OCI-LY3 (cell line): ENCODE measurements around the gene GULP1.

Experiments used
- H2AFZ ChIP-seq: fragments of 200-600, 300-600 bp; shearing (Covaris generic); 2 replicates; pipeline ENCODE4 v1.6.0; 2014; ENCODE audit warnings: antibody characterized with exemption, low read depth, low read length
- H3K27ac ChIP-seq: fragments of 200-600, 300-600 bp; sonication (generic); 2 replicates; pipeline ENCODE4 v1.5.1; 2014; ENCODE audit warnings: mild to moderate bottlenecking, low read length, moderate library complexity, mixed read lengths
- H3K27me3 ChIP-seq: fragments of 200-600, 300-600 bp; sonication (generic); 2 replicates; pipeline ENCODE4 v1.6.1; 2014; ENCODE audit warnings: low read depth, low read length, mixed read lengths
- H3K36me3 ChIP-seq: fragments of 200-600, 300-600 bp; sonication (generic); replicated peaks from 2 replicates; pipeline ENCODE3; 2014; ENCODE audit warnings: low read depth, low read length, mixed read lengths
- H3K4me1 ChIP-seq: fragments of 300-600, 200-600 bp; sonication (generic); 2 replicates; pipeline ENCODE4 v1.6.1; 2014; ENCODE audit warnings: low read length, mixed read lengths
- H3K4me2 ChIP-seq: fragments of 200-600, 300-600 bp; sonication (generic); 2 replicates; pipeline ENCODE4 v1.6.1; 2014; ENCODE audit warnings: low read length, mixed read lengths
- H3K4me3 ChIP-seq: fragments of 300-600, 200-600 bp; sonication (generic); 2 replicates; pipeline ENCODE4 v1.5.1; 2014; ENCODE audit warnings: antibody characterized with exemption, mild to moderate bottlenecking, low read length, moderate library complexity
- H3K79me2 ChIP-seq: fragments of 300-600, 200-600 bp; shearing (Covaris generic); 2 replicates; pipeline ENCODE4 v1.6.1; 2014; ENCODE audit warnings: mild to moderate bottlenecking, low read length, mixed read lengths
- H3K9ac ChIP-seq: fragments of 300-600, 200-600 bp; shearing (Covaris generic); 2 replicates; pipeline ENCODE4 v1.6.0; 2014; ENCODE audit warnings: mild to moderate bottlenecking, low read length, moderate library complexity
- H3K9me3 ChIP-seq: fragments of 200-600, 300-600 bp; shearing (Covaris generic); 2 replicates; pipeline ENCODE4 v1.6.1; 2014; ENCODE audit warnings: low read length, mixed read lengths; ENCODE audit not compliant: insufficient read depth
- H4K20me1 ChIP-seq: fragments of 200-600, 300-600 bp; sonication (generic); 2 replicates; pipeline ENCODE4 v1.6.1; 2016; ENCODE audit warnings: low read length, mixed read lengths; ENCODE audit not compliant: insufficient read depth
- EZH2phosphoT487 ChIP-seq: fragments of 200-600 bp; shearing (Covaris generic); IDR thresholded peaks from 2 replicates; pipeline ENCODE4 v1.6.1; 2018; ENCODE audit warnings: antibody characterized with exemption, mixed run types, low read depth
- TF ChIP-seq, protein P1 (sequence below): fragments of 200-600, 300-600 bp; sonication (generic); IDR thresholded peaks from 2 replicates; pipeline ENCODE4 v1.5.1; 2014; ENCODE audit warnings: antibody characterized with exemption, low read length, low read depth

Gene GULP1

DNA sequence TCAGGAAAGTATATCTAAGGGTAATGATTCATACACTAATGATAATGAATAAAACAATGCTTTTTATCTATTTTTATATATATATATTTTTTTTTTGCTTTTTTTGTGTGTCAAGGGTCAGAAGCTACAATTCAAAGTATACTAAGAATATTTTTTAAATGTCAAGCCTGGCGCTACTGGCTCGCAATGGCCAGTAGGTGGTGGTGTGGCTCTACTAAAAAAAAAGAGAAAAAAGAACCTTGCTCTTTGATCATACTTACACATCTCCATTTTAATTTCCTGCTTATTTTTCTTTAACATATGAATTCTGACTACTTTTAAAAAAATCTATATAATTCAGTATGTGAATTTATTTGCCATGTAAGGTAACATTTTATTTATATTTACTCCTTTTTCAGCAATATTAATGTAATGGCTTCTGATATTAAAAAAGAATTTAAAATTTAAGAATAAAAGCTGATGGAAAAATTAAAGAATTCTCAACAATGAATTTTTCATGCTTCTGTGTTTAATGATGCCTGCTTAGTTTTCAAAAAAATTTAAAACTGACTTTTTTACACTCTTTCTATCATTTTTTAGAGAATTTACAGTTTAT, 232.9 kb downstream of the GULP1 start:
- H2AFZ ChIP-seq, result no peak overlapping the region
- no peaks in the 10 kb centered on the region for H3K4me1 ChIP-seq
- no peaks in the 10 kb centered on the region for H3K27me3 ChIP-seq
- H3K4me2 ChIP-seq, result no peak overlapping the region
- no peak overlapping the region for H3K9ac ChIP-seq
- no peak for TF ChIP-seq EZH2phosphoT487
- TF ChIP-seq, protein P1, sequence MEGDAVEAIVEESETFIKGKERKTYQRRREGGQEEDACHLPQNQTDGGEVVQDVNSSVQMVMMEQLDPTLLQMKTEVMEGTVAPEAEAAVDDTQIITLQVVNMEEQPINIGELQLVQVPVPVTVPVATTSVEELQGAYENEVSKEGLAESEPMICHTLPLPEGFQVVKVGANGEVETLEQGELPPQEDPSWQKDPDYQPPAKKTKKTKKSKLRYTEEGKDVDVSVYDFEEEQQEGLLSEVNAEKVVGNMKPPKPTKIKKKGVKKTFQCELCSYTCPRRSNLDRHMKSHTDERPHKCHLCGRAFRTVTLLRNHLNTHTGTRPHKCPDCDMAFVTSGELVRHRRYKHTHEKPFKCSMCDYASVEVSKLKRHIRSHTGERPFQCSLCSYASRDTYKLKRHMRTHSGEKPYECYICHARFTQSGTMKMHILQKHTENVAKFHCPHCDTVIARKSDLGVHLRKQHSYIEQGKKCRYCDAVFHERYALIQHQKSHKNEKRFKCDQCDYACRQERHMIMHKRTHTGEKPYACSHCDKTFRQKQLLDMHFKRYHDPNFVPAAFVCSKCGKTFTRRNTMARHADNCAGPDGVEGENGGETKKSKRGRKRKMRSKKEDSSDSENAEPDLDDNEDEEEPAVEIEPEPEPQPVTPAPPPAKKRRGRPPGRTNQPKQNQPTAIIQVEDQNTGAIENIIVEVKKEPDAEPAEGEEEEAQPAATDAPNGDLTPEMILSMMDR, result peak; percentile 62
- no peaks in the 10 kb centered on the region for H4K20me1 ChIP-seq
- H3K27ac ChIP-seq, result no peak overlapping the region
- no peak overlapping the region for H3K4me3 ChIP-seq
- H3K9me3 ChIP-seq, result no peaks in the 10 kb centered on the region
- H3K79me2 ChIP-seq, result no peaks in the 10 kb centered on the region
- H3K36me3 ChIP-seq, result no peaks in the 10 kb centered on the region

DNA sequence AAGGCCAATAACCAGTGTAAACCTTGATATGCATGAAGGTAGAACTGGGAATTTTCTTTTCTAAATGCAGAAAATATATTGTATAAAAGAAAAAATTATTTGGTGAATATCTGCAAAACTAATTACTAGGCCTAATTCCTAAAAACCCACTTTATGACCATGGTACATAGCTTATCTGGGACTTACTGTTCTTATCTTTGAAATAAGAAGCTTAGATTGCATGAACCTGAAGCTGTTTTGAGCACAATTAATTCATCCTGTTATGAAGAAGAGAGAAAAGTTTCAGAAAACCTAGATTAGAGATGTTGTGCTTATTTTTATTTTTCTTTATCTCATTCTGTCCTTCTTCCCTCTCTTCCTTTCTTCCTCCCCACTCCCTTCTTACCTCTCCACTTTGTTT, 235.0 kb downstream of the GULP1 start:
- TF ChIP-seq, protein P1, result no peak
- no peak for TF ChIP-seq EZH2phosphoT487
- Histone ChIP-seq H3K9ac (no peak overlapping the region), H2AFZ (no peak overlapping the region)

DNA sequence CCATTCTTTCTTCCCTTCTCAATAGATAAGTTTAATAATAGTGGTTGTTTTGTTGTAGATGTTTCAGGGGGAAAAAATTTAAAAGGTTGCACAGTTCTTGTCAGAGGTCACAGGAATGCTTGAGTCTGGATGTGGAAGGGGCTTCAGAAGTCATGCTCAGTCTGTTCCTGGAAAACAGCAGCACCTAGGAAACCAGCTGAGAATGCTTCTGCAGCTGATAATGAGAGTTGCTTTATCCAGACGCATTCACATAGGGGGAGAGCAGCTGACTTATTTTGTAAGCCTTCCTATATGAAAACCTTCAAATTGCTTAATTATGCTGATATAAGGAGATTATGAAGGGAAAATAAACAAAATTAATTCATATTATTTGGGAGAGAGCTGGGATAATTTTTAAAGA, 235.5 kb downstream of the GULP1 start:
- Histone ChIP-seq H2AFZ (no peak overlapping the region), H3K27ac (no peak overlapping the region)

More for the DNA sequence above, 235.0 kb downstream of the GULP1 start:
- H3K4me3 ChIP-seq, result no peak overlapping the region
- H3K27ac ChIP-seq, result no peak overlapping the region
- no peaks in the 10 kb centered on the region for H4K20me1 ChIP-seq
- no peaks in the 10 kb centered on the region for H3K79me2 ChIP-seq
- no peaks in the 10 kb centered on the region for H3K36me3 ChIP-seq
- H3K9me3 ChIP-seq, result no peaks in the 10 kb centered on the region
- H3K4me1 ChIP-seq, result no peaks in the 10 kb centered on the region
- no peaks in the 10 kb centered on the region for H3K27me3 ChIP-seq
- H3K4me2 ChIP-seq, result no peak overlapping the region

DNA sequence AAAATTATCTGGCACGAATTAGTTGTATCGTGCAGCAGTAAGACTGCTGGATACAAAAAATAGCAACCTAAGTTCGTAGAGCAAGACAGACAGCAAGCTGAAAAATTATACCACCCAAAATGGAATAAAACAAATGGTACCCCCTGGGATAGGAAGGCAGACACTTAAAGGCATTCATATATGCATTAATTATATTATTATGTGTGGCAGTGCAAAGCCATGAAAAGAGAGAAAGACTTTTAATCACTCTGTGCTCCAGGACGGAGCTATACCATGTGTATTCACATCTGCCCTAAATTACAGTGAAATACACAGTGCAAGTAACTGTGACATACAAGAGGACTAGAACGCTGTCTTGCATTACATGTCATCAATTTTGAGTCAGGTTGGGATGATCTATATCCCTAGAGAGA, 235.9 kb downstream of the GULP1 start:
- Histone ChIP-seq H3K36me3 (no peaks in the 10 kb centered on the region), H3K9ac (no peak overlapping the region), H2AFZ (no peak overlapping the region), H3K27me3 (no peaks in the 10 kb centered on the region), H3K27ac (no peak overlapping the region), H4K20me1 (no peaks in the 10 kb centered on the region), H3K4me3 (no peak overlapping the region), H3K79me2 (no peaks in the 10 kb centered on the region), H3K4me1 (no peaks in the 10 kb centered on the region), H3K9me3 (no peaks in the 10 kb centered on the region), H3K4me2 (no peak overlapping the region)
- no peak for TF ChIP-seq EZH2phosphoT487

More for the DNA sequence above, 235.5 kb downstream of the GULP1 start:
- TF ChIP-seq, protein P1, result no peak
- TF ChIP-seq EZH2phosphoT487, result no peak
- H3K4me3 ChIP-seq, result no peak overlapping the region
- no peak overlapping the region for H3K9ac ChIP-seq
- no peaks in the 10 kb centered on the region for H3K36me3 ChIP-seq
- H3K4me2 ChIP-seq, result no peak overlapping the region
- H3K79me2 ChIP-seq, result no peaks in the 10 kb centered on the region
- no peaks in the 10 kb centered on the region for H4K20me1 ChIP-seq
- no peaks in the 10 kb centered on the region for H3K27me3 ChIP-seq
- H3K4me1 ChIP-seq, result no peaks in the 10 kb centered on the region
- H3K9me3 ChIP-seq, result no peaks in the 10 kb centered on the region
